Measurements from ENCODE around the gene SHISA4. TPM values are rescaled to one million over a fixed set of nuclear protein-coding genes. Genes with fewer than 3 reads are reported as not detected.

Gene SHISA4
- total and polyA plus RNA-seq, 2 experiments from 2014 or later, result 42.4 to 48.0 TPM

DNA sequence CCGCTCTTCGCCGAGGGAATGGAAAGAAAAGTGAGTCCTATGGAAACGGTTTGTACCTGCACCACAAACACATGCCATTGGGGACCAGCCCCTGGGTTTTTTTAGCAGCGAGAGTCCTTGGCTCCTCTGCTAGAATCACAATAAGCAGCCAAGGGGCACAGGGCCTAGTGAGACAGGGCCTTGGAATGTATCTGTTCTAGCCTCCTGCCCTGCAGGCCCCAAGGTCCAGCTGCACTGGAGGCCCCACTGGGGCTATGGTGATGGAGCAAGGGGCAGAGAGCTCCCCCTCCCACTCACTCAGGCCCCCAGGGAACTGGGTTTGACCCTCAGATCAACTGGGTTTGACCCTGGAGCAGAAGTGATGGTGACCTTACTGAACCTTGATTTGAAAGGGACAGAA is 14.4 kb downstream of the SHISA4 start:
- TF ChIP-seq EZH2 (IDR thresholded peaks at IDR 0.05; ENCODE audit: insufficient read depth, poor library complexity, severe bottlenecking), result no peak
- TF ChIP-seq EZH2phosphoT487 (IDR thresholded peaks at IDR 0.05; ENCODE audit: insufficient read depth, low read depth), result no peak
- in situ Hi-C loops (cut with MboI), result no loop called here
- Histone ChIP-seq H3K4me1 (ENCODE audit: insufficient read depth) (peaks cover 37% of the 10 kb centered on the region), H3K36me3 (ENCODE audit: low read depth) (no peaks in the 10 kb centered on the region), H2AFZ (peak overlapping the region; percentile 58; the same call in 1 of the 2 replicates), H3K4me3 (no peak overlapping the region), H3K27me3 (replicated peaks; ENCODE audit: insufficient read depth) (no peaks in the 10 kb centered on the region), H3K4me2 (ENCODE audit: unreplicated experiment) (peak overlapping the region; percentile 51), H3K79me2 (ENCODE audit: insufficient read depth) (no peaks in the 10 kb centered on the region), H3F3A (ENCODE audit: insufficient read depth) (peaks cover 32% of the 10 kb centered on the region), H3K9me2 (ENCODE audit: insufficient read depth) (no peaks in the 10 kb centered on the region), H3K27ac (peak overlapping the region; percentile 57), H4K20me1 (ENCODE audit: insufficient read depth) (no peaks in the 10 kb centered on the region), H3K9ac (no peak overlapping the region), H3K9me3 (ENCODE audit: low read depth) (no peaks in the 10 kb centered on the region)
- 48 to 61% methylated on average over 5 of the region's 5 CpGs for WGBS, 2 experiments (ENCODE audit: low coverage in 1 of 2, low lambda C conversion rate in 2 of 2, missing lambda C conversion rate in 2 of 2)
- DNase-seq, result peak; percentile 75

DNA sequence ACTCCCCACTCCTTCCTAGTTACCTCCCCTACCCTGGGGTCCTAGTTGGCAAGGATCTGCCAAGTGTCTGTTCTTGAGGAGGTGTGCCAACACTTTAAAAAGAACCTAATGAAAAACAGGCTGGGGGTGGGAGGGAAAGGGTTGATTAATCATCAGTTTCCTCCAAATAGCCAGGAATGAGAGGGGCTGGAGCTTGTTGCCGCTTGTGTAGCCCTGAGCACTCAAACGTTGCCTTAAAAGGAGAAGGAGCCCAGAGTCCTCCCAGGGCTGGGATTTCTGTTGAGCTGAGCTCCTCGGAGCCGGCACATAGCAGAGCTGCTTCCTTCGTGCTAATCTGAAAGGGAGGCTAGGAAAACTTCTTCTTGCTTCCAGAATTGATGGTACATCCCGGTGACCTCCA is 15.9 kb downstream of the SHISA4 start:
- WGBS, 2 experiments (ENCODE audit: low coverage in 1 of 2, low lambda C conversion rate in 2 of 2, missing lambda C conversion rate in 2 of 2), result 1 to 3% methylated on average over 6 of the region's 6 CpGs
- Histone ChIP-seq H3K27ac (peak overlapping the region; percentile 72), H3K9ac (peak overlapping the region; percentile 63), H3F3A (ENCODE audit: insufficient read depth) (peaks cover 32% of the 10 kb centered on the region), H3K79me2 (ENCODE audit: insufficient read depth) (no peaks in the 10 kb centered on the region), H3K4me1 (ENCODE audit: insufficient read depth) (peaks cover 37% of the 10 kb centered on the region), H3K9me2 (ENCODE audit: insufficient read depth) (no peaks in the 10 kb centered on the region), H3K4me3 (peak overlapping the region; percentile 54), H3K27me3 (replicated peaks; ENCODE audit: insufficient read depth) (no peaks in the 10 kb centered on the region), H3K4me2 (ENCODE audit: unreplicated experiment) (peak overlapping the region; percentile 74), H3K9me3 (ENCODE audit: low read depth) (no peaks in the 10 kb centered on the region), H4K20me1 (ENCODE audit: insufficient read depth) (no peaks in the 10 kb centered on the region), H3K36me3 (ENCODE audit: low read depth) (no peaks in the 10 kb centered on the region), H2AFZ (peak overlapping the region; percentile 82)
- in situ Hi-C loops (cut with MboI), result no loop called here
- TF ChIP-seq EZH2 (IDR thresholded peaks at IDR 0.05; ENCODE audit: insufficient read depth, poor library complexity, severe bottlenecking), result no peak
- TF ChIP-seq EZH2phosphoT487 (IDR thresholded peaks at IDR 0.05; ENCODE audit: insufficient read depth, low read depth), result no peak
- DNase-seq, result peak; percentile 86

DNA sequence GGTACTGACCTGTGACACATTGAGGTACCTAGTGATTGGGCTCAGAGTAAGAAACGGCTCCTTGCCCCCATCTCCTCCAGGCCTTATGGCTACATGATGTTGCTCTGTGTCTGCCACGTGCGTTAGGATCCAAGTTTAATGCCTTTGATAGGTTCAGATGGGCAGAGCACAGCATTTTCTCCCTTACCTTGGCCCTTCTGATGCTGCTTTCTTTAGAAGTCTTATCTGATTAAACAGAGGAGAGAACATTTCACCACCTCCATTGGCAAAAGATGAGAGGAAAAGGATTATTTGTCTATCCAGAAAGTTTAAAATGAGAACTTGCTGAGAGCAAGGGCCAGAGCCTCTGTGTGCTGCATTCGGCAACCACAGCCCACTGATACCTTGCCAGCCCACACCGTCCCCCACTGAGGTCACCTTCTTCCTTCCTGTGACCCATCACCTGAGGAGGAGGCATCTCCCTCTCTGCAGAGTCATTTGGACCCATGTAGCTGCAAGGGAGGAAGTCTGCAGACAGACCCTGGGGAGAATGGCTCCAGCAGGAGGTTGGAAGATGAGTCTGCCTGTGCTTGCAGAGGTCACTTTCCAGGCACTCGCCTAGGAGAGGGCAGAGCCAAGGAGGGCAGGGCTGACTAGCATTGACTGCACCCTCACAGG is 16.7 kb downstream of the SHISA4 start:
- Histone ChIP-seq H3K27ac (peak overlapping the region; percentile 72), H2AFZ (peak overlapping the region; percentile 82), H3K9me2 (ENCODE audit: insufficient read depth) (no peaks in the 10 kb centered on the region), H3K9ac (peak overlapping the region; percentile 63), H3K4me2 (ENCODE audit: unreplicated experiment) (peak overlapping the region; percentile 74), H4K20me1 (ENCODE audit: insufficient read depth) (no peaks in the 10 kb centered on the region), H3K9me3 (ENCODE audit: low read depth) (no peaks in the 10 kb centered on the region), H3K4me3 (peak overlapping the region; percentile 54; the same call in 1 of the 2 replicates), H3K4me1 (ENCODE audit: insufficient read depth) (peaks cover 37% of the 10 kb centered on the region), H3F3A (ENCODE audit: insufficient read depth) (peaks cover 32% of the 10 kb centered on the region), H3K36me3 (ENCODE audit: low read depth) (no peaks in the 10 kb centered on the region), H3K27me3 (replicated peaks; ENCODE audit: insufficient read depth) (no peaks in the 10 kb centered on the region), H3K79me2 (ENCODE audit: insufficient read depth) (no peaks in the 10 kb centered on the region)
- WGBS, 2 experiments (ENCODE audit: low coverage in 1 of 2, low lambda C conversion rate in 2 of 2, missing lambda C conversion rate in 2 of 2), result 74 to 75% methylated on average over 6 of the region's 6 CpGs
- TF ChIP-seq EZH2 (IDR thresholded peaks at IDR 0.05; ENCODE audit: insufficient read depth, poor library complexity, severe bottlenecking) (no peak), EZH2phosphoT487 (IDR thresholded peaks at IDR 0.05; ENCODE audit: insufficient read depth, low read depth) (no peak)
- in situ Hi-C loops (cut with MboI), result no loop called here
- DNase-seq, result no peak

DNA sequence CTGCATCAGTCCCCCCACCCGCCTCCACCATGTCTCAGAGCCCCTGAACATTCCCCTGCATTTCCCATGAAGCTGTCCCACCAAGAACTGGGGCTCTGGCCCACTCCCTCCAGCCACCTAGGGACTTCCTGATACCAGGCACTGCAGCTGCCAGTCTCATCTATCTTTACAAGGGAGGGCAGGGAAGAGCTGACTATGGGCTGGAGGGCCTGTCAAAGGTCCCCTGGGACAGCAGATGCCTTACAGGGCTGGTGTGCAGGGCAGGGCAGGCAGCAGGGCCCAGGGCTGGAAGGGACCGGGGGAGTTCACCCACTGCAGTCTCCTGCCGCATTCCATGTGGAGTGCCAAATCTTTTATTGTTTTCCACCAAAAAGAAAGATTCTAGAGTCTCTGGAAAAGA is 17.6 kb downstream of the SHISA4 start:
- no peak for DNase-seq
- 90 to 92% methylated on average over 3 of the region's 3 CpGs for WGBS, 2 experiments (ENCODE audit: low coverage in 1 of 2, low lambda C conversion rate in 2 of 2, missing lambda C conversion rate in 2 of 2)

More for the DNA sequence above, 17.6 kb downstream of the SHISA4 start:
- no peak overlapping the region for H2AFZ ChIP-seq
- TF ChIP-seq EZH2 (IDR thresholded peaks at IDR 0.05; ENCODE audit: insufficient read depth, poor library complexity, severe bottlenecking) (no peak), EZH2phosphoT487 (IDR thresholded peaks at IDR 0.05; ENCODE audit: insufficient read depth, low read depth) (no peak)
- no peaks in the 10 kb centered on the region for H3K9me3 ChIP-seq (ENCODE audit: low read depth)
- H3F3A ChIP-seq (ENCODE audit: insufficient read depth), result peaks cover 32% of the 10 kb centered on the region
- H3K9me2 ChIP-seq (ENCODE audit: insufficient read depth), result no peaks in the 10 kb centered on the region
- peaks cover 37% of the 10 kb centered on the region for H3K4me1 ChIP-seq (ENCODE audit: insufficient read depth)
- H3K79me2 ChIP-seq (ENCODE audit: insufficient read depth), result no peaks in the 10 kb centered on the region
- H3K9ac ChIP-seq, result no peak overlapping the region
- no peaks in the 10 kb centered on the region for H3K36me3 ChIP-seq (ENCODE audit: low read depth)
- no peak overlapping the region for H3K27ac ChIP-seq
- in situ Hi-C loops (cut with MboI), result no loop called here
- no peak overlapping the region for H3K4me3 ChIP-seq
- no peak overlapping the region for H3K4me2 ChIP-seq (ENCODE audit: unreplicated experiment)
- H4K20me1 ChIP-seq (ENCODE audit: insufficient read depth), result no peaks in the 10 kb centered on the region
- H3K27me3 ChIP-seq (replicated peaks; ENCODE audit: insufficient read depth), result no peaks in the 10 kb centered on the region
